GM19238 (cell line): Measurements from ENCODE around the gene SFTPB.
"Not testable (repeated sequence)": the region's sequence is repeated elsewhere in the genome, so short reads cannot be mapped to it uniquely, and the experiment has no call there.

Source experiments
- DNase-seq: peaks from one replicate; pipeline ENCODE4 v3.0.0; 2011; ENCODE audit warnings: low spot score; ENCODE audit not compliant: insufficient read length

Gene SFTPB

DNA sequence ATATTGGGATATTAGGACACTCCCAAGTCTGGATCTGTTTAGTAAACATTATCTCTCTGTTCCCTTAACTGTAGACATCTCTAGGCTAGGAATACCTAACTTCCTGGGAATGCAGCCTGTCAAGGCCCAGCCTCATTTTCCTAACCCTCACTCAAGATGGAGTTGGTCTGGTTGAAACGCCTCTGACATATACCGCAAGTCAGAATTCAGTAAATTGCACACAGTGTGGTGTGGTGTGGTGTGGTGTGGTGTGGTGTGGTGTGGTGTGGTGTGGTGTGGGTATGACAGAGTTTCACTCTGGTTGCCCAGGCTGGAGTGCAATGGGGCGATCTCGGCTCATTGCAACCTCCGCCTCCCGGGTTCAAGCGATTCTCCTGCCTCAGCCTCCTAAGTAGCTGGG, 53.2 kb downstream of the SFTPB start:
- not testable (repeated sequence) for DNase-seq

DNA sequence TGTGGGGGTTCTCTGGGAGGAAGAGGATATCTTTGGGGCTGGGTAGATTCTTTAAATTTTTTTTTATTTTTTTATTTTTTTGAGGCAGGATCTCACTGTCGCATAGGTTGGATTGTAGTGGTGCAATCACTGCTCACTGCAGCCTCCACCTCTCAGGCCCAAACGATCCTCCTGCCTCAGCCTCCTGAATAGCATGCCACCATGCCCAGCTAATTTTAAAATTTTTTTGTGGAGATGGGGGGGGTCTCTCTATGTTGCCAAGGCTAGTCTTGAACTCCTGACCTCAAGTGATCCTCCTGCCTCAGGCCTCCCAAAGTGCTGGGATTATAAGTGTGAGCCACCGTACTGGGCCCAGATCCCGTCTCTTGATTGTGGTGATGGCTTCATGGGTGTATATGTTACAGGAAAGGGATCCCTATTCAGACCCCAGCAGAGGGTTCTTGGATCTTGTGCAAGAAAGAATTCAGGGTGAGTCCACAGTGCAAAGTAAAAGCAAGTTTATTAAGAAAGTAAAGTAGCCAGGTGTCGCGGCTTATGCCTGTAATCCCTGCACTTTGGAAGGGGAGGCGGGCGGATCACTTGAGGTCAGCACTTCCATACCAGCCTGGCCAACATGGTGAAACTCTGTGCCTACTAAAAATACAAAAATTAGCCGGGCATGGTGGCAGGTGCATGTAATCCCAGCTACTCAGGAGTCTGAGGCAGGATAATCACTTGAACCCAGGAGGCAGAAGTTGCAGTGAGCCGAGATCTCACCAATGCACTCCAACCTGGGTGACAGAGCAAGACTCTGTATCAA, 54.1 kb downstream of the SFTPB start:
- DNase-seq = no peak

DNA sequence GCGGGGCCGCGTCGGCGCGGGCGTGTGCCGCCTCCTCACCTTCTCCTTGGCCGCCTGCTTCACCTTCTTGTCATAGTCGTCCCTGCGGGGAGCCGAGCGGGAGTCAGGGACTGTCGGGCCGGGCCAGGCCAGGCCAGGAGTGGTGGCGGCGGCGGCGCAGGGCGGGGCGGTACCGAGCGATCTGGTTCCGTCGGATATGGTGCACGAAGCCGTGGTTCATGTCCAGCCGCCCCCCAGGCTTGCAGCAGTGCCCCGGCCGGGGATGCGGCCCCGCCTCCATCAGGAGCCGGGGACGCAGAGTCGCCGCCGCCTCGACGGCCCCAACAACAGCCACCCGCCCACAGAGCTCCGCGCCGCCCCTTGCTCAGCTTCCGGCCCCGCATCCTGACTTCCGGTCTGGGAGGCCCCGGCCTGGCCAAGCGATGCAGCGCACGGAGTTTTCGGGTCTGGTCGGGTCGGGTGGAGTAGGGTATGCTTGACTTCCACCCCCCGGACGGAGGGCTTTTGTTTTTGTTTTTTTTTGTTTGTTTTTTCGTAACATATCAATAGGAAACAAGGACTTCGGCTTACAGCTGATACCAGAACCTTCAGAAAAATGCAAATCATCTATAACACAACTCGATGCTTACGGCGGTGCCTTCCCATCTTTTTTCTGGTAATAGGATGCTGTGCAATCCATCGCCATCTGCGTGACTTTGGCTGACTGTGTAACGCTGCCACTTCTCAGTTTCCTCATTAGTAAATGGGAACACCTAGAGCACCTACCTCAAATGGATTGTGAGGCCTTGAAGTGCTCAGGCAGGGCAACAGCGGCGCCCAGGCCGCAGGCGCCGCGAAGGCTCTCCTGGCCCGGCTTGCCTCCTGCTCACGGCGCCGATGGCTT, 56.1 kb downstream of the SFTPB start, which contains the start of gene C2orf68:
C2orf68 (minus strand) TSS at position 362 of the 883 bp plus-strand sequence; CDS start at position 280, 82 bp downstream.
- DNase-seq = peak; percentile 92

DNA sequence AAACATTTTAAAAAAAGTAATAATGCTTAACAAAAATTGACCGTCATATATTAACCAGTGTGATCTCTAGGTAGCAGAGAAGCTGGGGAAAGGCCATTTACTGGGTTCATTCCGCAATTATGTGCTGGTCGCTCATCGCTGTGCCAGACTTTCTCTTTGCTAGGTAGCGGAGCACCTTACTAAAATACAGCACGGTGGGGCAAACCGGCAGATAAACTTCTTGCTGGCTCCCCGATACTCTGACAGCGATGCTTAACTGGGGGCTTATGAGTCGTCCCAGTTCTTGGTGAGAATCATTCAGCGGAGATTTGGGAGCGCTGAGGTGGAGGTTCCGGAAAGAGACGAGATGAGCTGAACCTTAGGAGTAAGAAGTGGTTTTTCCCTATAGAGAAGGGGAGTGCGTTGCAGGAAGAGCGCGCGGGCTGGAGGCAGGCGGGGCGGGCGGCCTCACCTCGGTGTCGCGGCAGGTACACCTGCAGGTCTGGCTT, 56.7 kb downstream of the SFTPB start:
- DNase-seq = no peak
